ENCODE results near the gene NPR2. TPM values are rescaled to one million over a fixed set of nuclear protein-coding genes. Genes with fewer than 3 reads are reported as not detected.

The NPR2 gene
- total and polyA plus RNA-seq, 2 of the 13 experiments (the other 11 are each of a cell fraction or from before 2014, with no cell fraction given), result 7.4 to 9.4 TPM

GRCh38 chr9:35756275-35757225 lies 34.8 kb upstream of the NPR2 start (continued):
- TF ChIP-seq HMGA1 (CRISPR knock-in tag; conservative IDR thresholded peaks at IDR 0.05) (no peak), ATAD3A (CRISPR knock-in tag; IDR thresholded peaks at IDR 0.05) (no peak), ZNF235 (CRISPR knock-in tag; IDR thresholded peaks at IDR 0.05; ENCODE audit: borderline replicate concordance) (0 out of 2 replicates have a peak, but pooled peaks have one; percentile 73), ZNF331 (CRISPR knock-in tag; IDR thresholded peaks at IDR 0.05) (no peak), FOXP1 (IDR thresholded peaks at IDR 0.05) (no peak), FOXP1 (CRISPR knock-in tag; IDR thresholded peaks at IDR 0.05) (no peak), MXD1 (CRISPR knock-in tag; IDR thresholded peaks at IDR 0.05) (no peak), NR2C2 (CRISPR knock-in tag; IDR thresholded peaks at IDR 0.05; ENCODE audit: borderline replicate concordance) (peak; percentile 59)
- TF ChIP-seq, protein P1, sequence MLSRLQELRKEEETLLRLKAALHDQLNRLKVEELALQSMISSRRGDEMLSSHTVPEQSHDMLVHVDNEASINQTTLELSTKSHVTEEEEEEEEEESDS (CRISPR knock-in tag; IDR thresholded peaks at IDR 0.05; ENCODE audit: borderline replicate concordance), result no peak
- TF ChIP-seq, protein P2, sequence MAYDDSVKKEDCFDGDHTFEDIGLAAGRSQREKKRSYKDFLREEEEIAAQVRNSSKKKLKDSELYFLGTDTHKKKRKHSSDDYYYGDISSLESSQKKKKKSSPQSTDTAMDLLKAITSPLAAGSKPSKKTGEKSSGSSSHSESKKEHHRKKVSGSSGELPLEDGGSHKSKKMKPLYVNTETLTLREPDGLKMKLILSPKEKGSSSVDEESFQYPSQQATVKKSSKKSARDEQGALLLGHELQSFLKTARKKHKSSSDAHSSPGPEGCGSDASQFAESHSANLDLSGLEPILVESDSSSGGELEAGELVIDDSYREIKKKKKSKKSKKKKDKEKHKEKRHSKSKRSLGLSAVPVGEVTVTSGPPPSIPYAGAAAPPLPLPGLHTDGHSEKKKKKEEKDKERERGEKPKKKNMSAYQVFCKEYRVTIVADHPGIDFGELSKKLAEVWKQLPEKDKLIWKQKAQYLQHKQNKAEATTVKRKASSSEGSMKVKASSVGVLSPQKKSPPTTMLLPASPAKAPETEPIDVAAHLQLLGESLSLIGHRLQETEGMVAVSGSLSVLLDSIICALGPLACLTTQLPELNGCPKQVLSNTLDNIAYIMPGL (CRISPR knock-in tag; IDR thresholded peaks at IDR 0.05; ENCODE audit: borderline replicate concordance in 1 of 2, low read depth in 1 of 2), result peak; percentile 72 to 92
- TF ChIP-seq, protein P3, sequence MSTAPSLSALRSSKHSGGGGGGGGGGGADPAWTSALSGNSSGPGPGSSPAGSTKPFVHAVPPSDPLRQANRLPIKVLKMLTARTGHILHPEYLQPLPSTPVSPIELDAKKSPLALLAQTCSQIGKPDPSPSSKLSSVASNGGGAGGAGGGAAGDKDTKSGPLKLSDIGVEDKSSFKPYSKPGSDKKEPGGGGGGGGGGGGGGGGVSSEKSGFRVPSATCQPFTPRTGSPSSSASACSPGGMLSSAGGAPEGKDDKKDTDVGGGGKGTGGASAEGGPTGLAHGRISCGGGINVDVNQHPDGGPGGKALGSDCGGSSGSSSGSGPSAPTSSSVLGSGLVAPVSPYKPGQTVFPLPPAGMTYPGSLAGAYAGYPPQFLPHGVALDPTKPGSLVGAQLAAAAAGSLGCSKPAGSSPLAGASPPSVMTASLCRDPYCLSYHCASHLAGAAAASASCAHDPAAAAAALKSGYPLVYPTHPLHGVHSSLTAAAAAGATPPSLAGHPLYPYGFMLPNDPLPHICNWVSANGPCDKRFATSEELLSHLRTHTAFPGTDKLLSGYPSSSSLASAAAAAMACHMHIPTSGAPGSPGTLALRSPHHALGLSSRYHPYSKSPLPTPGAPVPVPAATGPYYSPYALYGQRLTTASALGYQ (CRISPR knock-in tag; IDR thresholded peaks at IDR 0.05), result peak; percentile 72
- TF ChIP-seq, protein P4, sequence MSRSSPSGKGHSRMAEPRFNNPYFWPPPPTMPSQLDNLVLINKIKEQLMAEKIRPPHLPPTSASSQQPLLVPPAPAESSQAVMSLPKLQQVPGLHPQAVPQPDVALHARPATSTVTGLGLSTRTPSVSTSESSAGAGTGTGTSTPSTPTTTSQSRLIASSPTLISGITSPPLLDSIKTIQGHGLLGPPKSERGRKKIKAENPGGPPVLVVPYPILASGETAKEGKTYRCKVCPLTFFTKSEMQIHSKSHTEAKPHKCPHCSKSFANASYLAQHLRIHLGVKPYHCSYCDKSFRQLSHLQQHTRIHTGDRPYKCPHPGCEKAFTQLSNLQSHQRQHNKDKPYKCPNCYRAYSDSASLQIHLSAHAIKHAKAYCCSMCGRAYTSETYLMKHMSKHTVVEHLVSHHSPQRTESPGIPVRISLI (CRISPR knock-in tag; IDR thresholded peaks at IDR 0.05; ENCODE audit: borderline replicate concordance), result peak; percentile 34; the same call in 1 of the 2 replicates
- TF ChIP-seq, protein P5, sequence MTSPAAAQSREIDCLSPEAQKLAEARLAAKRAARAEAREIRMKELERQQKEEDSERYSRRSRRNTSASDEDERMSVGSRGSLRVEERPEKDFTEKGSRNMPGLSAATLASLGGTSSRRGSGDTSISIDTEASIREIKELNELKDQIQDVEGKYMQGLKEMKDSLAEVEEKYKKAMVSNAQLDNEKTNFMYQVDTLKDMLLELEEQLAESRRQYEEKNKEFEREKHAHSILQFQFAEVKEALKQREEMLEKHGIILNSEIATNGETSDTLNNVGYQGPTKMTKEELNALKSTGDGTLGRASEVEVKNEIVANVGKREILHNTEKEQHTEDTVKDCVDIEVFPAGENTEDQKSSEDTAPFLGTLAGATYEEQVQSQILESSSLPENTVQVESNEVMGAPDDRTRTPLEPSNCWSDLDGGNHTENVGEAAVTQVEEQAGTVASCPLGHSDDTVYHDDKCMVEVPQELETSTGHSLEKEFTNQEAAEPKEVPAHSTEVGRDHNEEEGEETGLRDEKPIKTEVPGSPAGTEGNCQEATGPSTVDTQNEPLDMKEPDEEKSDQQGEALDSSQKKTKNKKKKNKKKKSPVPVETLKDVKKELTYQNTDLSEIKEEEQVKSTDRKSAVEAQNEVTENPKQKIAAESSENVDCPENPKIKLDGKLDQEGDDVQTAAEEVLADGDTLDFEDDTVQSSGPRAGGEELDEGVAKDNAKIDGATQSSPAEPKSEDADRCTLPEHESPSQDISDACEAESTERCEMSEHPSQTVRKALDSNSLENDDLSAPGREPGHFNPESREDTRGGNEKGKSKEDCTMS (CRISPR knock-in tag; conservative IDR thresholded peaks at IDR 0.05), result no peak
- TF ChIP-seq, protein P6, sequence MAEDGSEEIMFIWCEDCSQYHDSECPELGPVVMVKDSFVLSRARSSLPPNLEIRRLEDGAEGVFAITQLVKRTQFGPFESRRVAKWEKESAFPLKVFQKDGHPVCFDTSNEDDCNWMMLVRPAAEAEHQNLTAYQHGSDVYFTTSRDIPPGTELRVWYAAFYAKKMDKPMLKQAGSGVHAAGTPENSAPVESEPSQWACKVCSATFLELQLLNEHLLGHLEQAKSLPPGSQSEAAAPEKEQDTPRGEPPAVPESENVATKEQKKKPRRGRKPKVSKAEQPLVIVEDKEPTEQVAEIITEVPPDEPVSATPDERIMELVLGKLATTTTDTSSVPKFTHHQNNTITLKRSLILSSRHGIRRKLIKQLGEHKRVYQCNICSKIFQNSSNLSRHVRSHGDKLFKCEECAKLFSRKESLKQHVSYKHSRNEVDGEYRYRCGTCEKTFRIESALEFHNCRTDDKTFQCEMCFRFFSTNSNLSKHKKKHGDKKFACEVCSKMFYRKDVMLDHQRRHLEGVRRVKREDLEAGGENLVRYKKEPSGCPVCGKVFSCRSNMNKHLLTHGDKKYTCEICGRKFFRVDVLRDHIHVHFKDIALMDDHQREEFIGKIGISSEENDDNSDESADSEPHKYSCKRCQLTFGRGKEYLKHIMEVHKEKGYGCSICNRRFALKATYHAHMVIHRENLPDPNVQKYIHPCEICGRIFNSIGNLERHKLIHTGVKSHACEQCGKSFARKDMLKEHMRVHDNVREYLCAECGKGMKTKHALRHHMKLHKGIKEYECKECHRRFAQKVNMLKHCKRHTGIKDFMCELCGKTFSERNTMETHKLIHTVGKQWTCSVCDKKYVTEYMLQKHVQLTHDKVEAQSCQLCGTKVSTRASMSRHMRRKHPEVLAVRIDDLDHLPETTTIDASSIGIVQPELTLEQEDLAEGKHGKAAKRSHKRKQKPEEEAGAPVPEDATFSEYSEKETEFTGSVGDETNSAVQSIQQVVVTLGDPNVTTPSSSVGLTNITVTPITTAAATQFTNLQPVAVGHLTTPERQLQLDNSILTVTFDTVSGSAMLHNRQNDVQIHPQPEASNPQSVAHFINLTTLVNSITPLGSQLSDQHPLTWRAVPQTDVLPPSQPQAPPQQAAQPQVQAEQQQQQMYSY (CRISPR knock-in tag; IDR thresholded peaks at IDR 0.05), result 0 out of 2 replicates have a peak, but pooled peaks have one; percentile 50
